SK-N-SH (cell line): ENCODE data around the gene EPB41L2. TPM values are rescaled to one million over a fixed set of nuclear protein-coding genes. Genes with fewer than 3 reads are reported as not detected.

ENCODE experiments used
- CTCF ChIA-PET: fragments of 300-600, 350-600 bp; formaldehyde crosslinking; extraction: SDS; loops from one replicate; lab custom pipeline; 2021; lab: Yijun Ruan, JAX
- POLR2A ChIA-PET: fragments of 350-600 bp; sonication (Branson Sonifier 250); formaldehyde crosslinking; extraction: SDS; loops from one replicate; lab custom pipeline; 2020; ENCODE audit warnings: antibody characterized with exemption, inconsistent platforms; lab: Yijun Ruan, JAX
- DNase-seq: peaks from one replicate; pipeline ENCODE4 v3.0.0; 2012
- H2AFZ ChIP-seq: fragments of 200-600 bp; sonication (generic); 2 replicates; pipeline ENCODE4 v1.8.1; 2016; ENCODE audit warnings: antibody characterized with exemption, mild to moderate bottlenecking, low read depth
- H3F3A ChIP-seq: fragments of 200-600 bp; sonication (generic); replicated peaks from 2 replicates; pipeline ENCODE3; 2016; ENCODE audit warnings: antibody characterized with exemption, mild to moderate bottlenecking; ENCODE audit not compliant: insufficient read depth
- H3K27ac ChIP-seq, 2 experiments: fragments of 200-500 bp in 1 of 2; fragments of 200-600 bp in 1 of 2; sonication (Bioruptor generic) in 1 of 2; sonication (generic), shearing (Covaris generic) in 1 of 2; 2 replicates each; pipeline versions ENCODE4 v1.5.1 to v1.6.1; 2014 to 2016; ENCODE audit warnings: low read depth in 2 of 2, inconsistent platforms in 1 of 2, low read length in 1 of 2, mild to moderate bottlenecking in 1 of 2, mixed read lengths in 1 of 2
- H3K27me3 ChIP-seq: fragments of 200-600 bp; sonication (generic), shearing (Covaris generic); 2 replicates; pipeline ENCODE4 v1.6.1; 2016; ENCODE audit warnings: mixed run types; ENCODE audit not compliant: insufficient read depth
- H3K36me3 ChIP-seq, 2 experiments: fragments of 200-500 bp in 1 of 2; fragments of 200-600 bp in 1 of 2; sonication (Bioruptor generic) in 1 of 2; sonication (generic) in 1 of 2; replicated peaks in 1 of 2; 2 replicates each; pipeline versions ENCODE3 to v1.5.1; 2014 to 2016; ENCODE audit warnings: low read length in 1 of 2, mild to moderate bottlenecking in 1 of 2; ENCODE audit not compliant: insufficient read depth in 2 of 2, control insufficient read depth in 1 of 2
- H3K4me1 ChIP-seq, 2 experiments: fragments of 200-500 bp in 1 of 2; fragments of 200-600 bp in 1 of 2; sonication (Bioruptor generic) in 1 of 2; sonication (generic), shearing (Covaris generic) in 1 of 2; 2 replicates each; pipeline versions ENCODE4 v1.5.1 to v1.6.1; 2014 to 2016; ENCODE audit warnings: low read depth in 1 of 2, low read length in 1 of 2, mixed run types in 1 of 2; ENCODE audit not compliant: insufficient read depth in 2 of 2, control insufficient read depth in 1 of 2
- H3K4me2 ChIP-seq: fragments of 200-600 bp; sonication (generic), shearing (Covaris generic); 2 replicates; pipeline ENCODE4 v1.6.1; 2017; ENCODE audit warnings: mixed run types
- H3K4me3 ChIP-seq, 2 experiments: fragments of 200-500 bp in 1 of 2; fragments of 200-600 bp in 1 of 2; sonication (Bioruptor generic) in 1 of 2; sonication (generic), shearing (Covaris generic) in 1 of 2; 2 replicates each; pipeline versions ENCODE4 v1.5.1 to v1.8.1; 2014 to 2016; ENCODE audit warnings: low read depth in 2 of 2, inconsistent platforms in 1 of 2, low read length in 1 of 2, mild to moderate bottlenecking in 1 of 2, mixed read lengths in 1 of 2, moderate library complexity in 1 of 2
- H3K79me2 ChIP-seq: fragments of 200-600 bp; sonication (generic); 2 replicates; pipeline ENCODE4 v1.8.1; 2017; ENCODE audit warnings: mild to moderate bottlenecking; ENCODE audit not compliant: insufficient read depth
- H3K9ac ChIP-seq: fragments of 200-600 bp; sonication (generic); 2 replicates; pipeline ENCODE4 v1.6.1; 2017; ENCODE audit warnings: mixed run types
- H3K9me2 ChIP-seq: fragments of 200-600 bp; sonication (generic); 2 replicates; pipeline ENCODE4 v1.6.1; 2017; ENCODE audit warnings: mixed run types
- H3K9me3 ChIP-seq: fragments of 200-600 bp; sonication (generic); 2 replicates; pipeline ENCODE4 v1.6.1; 2017; ENCODE audit warnings: mixed run types, mild to moderate bottlenecking, moderate library complexity
- H4K20me1 ChIP-seq: fragments of 200-600 bp; sonication (generic); 2 replicates; pipeline ENCODE4 v1.6.1; 2017; ENCODE audit warnings: mild to moderate bottlenecking, mixed run types; ENCODE audit not compliant: insufficient read depth
- CHD2 ChIP-seq: fragments of 150-350 bp; IDR thresholded peaks from 2 replicates; pipeline ENCODE4 v1.6.1; 2018; ENCODE audit warnings: low read length; ENCODE audit not compliant: partially characterized antibody
- ELF1 ChIP-seq: IDR thresholded peaks from 2 replicates; pipeline ENCODE4 v1.4.0; 2012
- EP300 ChIP-seq, 2 experiments: IDR thresholded peaks; 2 replicates each; pipeline versions ENCODE4 v1.4.0 to v1.6.1; 2012; ENCODE audit warnings: borderline replicate concordance in 1 of 2, low read depth in 1 of 2, low read length in 1 of 2
- EZH2phosphoT487 ChIP-seq: fragments of 200-600 bp; sonication (generic); IDR thresholded peaks from 2 replicates; pipeline ENCODE4 v1.6.1; 2017; ENCODE audit warnings: low read depth, mixed run types, mild to moderate bottlenecking, antibody characterized with exemption, moderate library complexity, borderline replicate concordance
- FOXJ3 ChIP-seq: sonication (generic); formaldehyde crosslinking; IDR thresholded peaks from 2 replicates; pipeline ENCODE4 v1.5.1; 2020; ENCODE audit warnings: mild to moderate bottlenecking, missing genetic modification reagents
- FOXM1 ChIP-seq: IDR thresholded peaks from 2 replicates; pipeline ENCODE4 v1.4.0; 2012; ENCODE audit warnings: low read depth, mild to moderate bottlenecking
- GABPA ChIP-seq: IDR thresholded peaks from 2 replicates; pipeline ENCODE4 v1.4.0; 2012; ENCODE audit warnings: low read depth, mild to moderate bottlenecking
- GATA2 ChIP-seq: sonication (generic); formaldehyde crosslinking; IDR thresholded peaks from 2 replicates; pipeline ENCODE4 v1.5.0; 2020; ENCODE audit warnings: mild to moderate bottlenecking, missing genetic modification reagents
- MXI1 ChIP-seq: IDR thresholded peaks from 2 replicates; pipeline ENCODE4 v1.6.1; 2012; ENCODE audit warnings: mild to moderate bottlenecking, low read depth, low read length, improper control_type of control experiment
- NFIC ChIP-seq: IDR thresholded peaks from 2 replicates; pipeline ENCODE4 v1.4.0; 2012; ENCODE audit warnings: borderline replicate concordance
- NRF1 ChIP-seq: IDR thresholded peaks from 2 replicates; pipeline ENCODE4 v1.6.1; 2012; ENCODE audit warnings: low read depth, mild to moderate bottlenecking, low read length
- POLR2AphosphoS5 ChIP-seq: IDR thresholded peaks from 2 replicates; pipeline ENCODE4 v1.6.1; 2012; ENCODE audit warnings: low read depth, low read length
- RAD21 ChIP-seq: IDR thresholded peaks from 2 replicates; pipeline ENCODE4 v1.6.1; 2012; ENCODE audit warnings: mild to moderate bottlenecking, low read length
- RCOR1 ChIP-seq: fragments of 150-350 bp; IDR thresholded peaks from 2 replicates; pipeline ENCODE4 v1.6.1; 2017; ENCODE audit warnings: antibody characterized with exemption, low read length
- RFX5 ChIP-seq: IDR thresholded peaks from 2 replicates; pipeline ENCODE4 v1.6.1; 2012; ENCODE audit warnings: mild to moderate bottlenecking, improper control_type of control experiment, low read length
- TAF1 ChIP-seq: IDR thresholded peaks from 2 replicates; pipeline ENCODE4 v1.6.1; 2012; ENCODE audit warnings: low read depth, mild to moderate bottlenecking, low read length, moderate library complexity, borderline replicate concordance
- WGBS: methylation state at CpG from one replicate; pipeline ENCODE4 v1.1.6; 2017; ENCODE audit warnings: low lambda C conversion rate; 5-methylcytosine and 5-hydroxymethylcytosine counted together
- polyA plus RNA-seq, 3 experiments: library from polyadenylated mRNA; depleted of rRNA; stranded (reverse); fragments of >200 nt; gene quantifications; 2 replicates each; pipeline ENCODE4 v1.2.3, GENCODE V29; 2012
- TF ChIP-seq, protein P1 (sequence below): IDR thresholded peaks from 2 replicates; pipeline ENCODE4 v1.4.0; 2012; ENCODE audit warnings: low read depth
- TF ChIP-seq, protein P2 (sequence below): IDR thresholded peaks from 2 replicates; pipeline ENCODE4; 2012

Gene EPB41L2
- polyA plus RNA-seq, 1 of the 3 experiments (the other 2 are of a cell fraction): 1.4 TPM

DNA sequence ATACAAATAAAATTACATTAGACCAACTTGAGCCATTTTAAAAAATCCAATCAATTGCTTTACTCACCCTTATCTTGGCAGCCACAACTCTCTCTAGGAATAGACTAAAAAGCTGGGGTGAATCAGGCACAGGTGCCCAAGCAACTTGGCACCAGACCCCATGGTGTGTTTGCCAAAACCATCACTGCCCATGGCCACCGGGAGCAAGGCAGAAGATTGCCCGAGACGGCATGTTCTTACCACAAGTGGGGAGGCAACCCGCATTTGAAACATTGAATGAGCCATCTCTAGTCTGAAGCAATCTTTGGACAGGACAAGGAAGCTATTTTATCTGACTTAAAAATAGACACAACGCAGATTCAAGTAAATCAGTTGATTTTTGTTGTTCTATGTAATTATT is 166.8 kb downstream of the EPB41L2 start:
- Histone ChIP-seq H3K9me2 (no peaks in the 10 kb centered on the region), H3K4me1 (no peaks in the 10 kb centered on the region), H4K20me1 (no peaks in the 10 kb centered on the region), H3K27me3 (peaks cover 4% of the 10 kb centered on the region; the same call in 1 of the 2 replicates), H3K4me2 (no peak overlapping the region), H3K27ac (no peak overlapping the region), H3K36me3 (no peaks in the 10 kb centered on the region), H3K9me3 (no peaks in the 10 kb centered on the region), H3K4me3 (no peak overlapping the region), H3K79me2 (no peaks in the 10 kb centered on the region), H3K9ac (no peak overlapping the region), H3F3A (no peaks in the 10 kb centered on the region), H2AFZ (no peak overlapping the region)
- TF ChIP-seq ELF1: no peak
- no peak for TF ChIP-seq EZH2phosphoT487
- no peak for TF ChIP-seq FOXM1
- no peak for TF ChIP-seq POLR2AphosphoS5
- no peak for TF ChIP-seq MXI1
- TF ChIP-seq EP300 (IDR thresholded peaks at IDR 0.05; ENCODE audit: borderline replicate concordance in 1 of 2, low read depth in 1 of 2, low read length in 1 of 2): no peak
- TF ChIP-seq GABPA: no peak
- TF ChIP-seq GATA2: no peak
- TF ChIP-seq RFX5: no peak
- TF ChIP-seq CHD2: no peak
- ChIA-PET CTCF (interaction anchor here (0.9 to 1.7 kb wide), 2 partner anchors 11 to 24 kb away, joined by 3 to 11 read pairs; no protein-coding TSS in a partner anchor), POLR2A (no interaction called here)
- no peak for DNase-seq
- WGBS: 8% methylated on average over 5 of the region's 5 CpGs

DNA sequence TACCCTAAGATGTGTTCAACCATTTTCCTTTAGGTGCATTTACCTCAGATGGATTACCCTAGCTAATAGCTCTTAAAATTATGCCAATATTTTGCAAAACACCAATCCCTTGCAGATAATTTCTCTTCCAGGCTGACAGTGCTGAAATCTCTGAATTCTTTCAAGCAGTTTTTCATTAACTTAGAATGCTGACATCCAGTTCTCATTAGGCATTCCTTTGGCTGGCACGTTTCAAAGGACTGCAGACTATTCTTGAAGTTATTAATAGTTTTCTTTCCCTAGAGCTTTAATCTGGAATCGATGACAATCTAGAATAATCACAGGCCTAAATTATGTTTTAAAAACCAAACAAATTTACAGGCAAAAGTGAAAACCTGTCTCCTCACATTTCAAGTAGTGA is 167.5 kb downstream of the EPB41L2 start:
- Histone ChIP-seq H3K4me1 (no peaks in the 10 kb centered on the region), H3K4me2 (no peak overlapping the region)
- TF ChIP-seq ELF1 (no peak), TAF1 (no peak), CHD2 (no peak), RAD21 (no peak), NRF1 (no peak), RCOR1 (no peak), NFIC (no peak), FOXJ3 (CRISPR knock-in tag) (no peak), GATA2 (no peak), GABPA (no peak)
- TF ChIP-seq, protein P1, sequence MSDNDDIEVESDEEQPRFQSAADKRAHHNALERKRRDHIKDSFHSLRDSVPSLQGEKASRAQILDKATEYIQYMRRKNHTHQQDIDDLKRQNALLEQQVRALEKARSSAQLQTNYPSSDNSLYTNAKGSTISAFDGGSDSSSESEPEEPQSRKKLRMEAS: no peak
- TF ChIP-seq, protein P2, sequence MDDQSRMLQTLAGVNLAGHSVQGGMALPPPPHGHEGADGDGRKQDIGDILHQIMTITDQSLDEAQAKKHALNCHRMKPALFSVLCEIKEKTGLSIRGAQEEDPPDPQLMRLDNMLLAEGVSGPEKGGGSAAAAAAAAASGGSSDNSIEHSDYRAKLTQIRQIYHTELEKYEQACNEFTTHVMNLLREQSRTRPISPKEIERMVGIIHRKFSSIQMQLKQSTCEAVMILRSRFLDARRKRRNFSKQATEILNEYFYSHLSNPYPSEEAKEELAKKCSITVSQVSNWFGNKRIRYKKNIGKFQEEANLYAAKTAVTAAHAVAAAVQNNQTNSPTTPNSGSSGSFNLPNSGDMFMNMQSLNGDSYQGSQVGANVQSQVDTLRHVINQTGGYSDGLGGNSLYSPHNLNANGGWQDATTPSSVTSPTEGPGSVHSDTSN: no peak
- TF ChIP-seq, all 33 proteins: peak for 0
- no peak for DNase-seq
- no peak overlapping the region for H3K4me3 ChIP-seq
- ChIA-PET POLR2A (no interaction called here), CTCF (interaction anchor here (1.7 kb wide), 1 partner anchor 10 kb away, joined by 11 read pairs; no protein-coding TSS in a partner anchor)
- no peak overlapping the region for H3K27ac ChIP-seq
- no peaks in the 10 kb centered on the region for H3K9me3 ChIP-seq
- WGBS: 12% methylated on average over 2 of the region's 2 CpGs
- no peaks in the 10 kb centered on the region for H3K9me2 ChIP-seq
- H3K27me3 ChIP-seq: peaks cover 4% of the 10 kb centered on the region; the same call in 1 of the 2 replicates
- no peaks in the 10 kb centered on the region for H3F3A ChIP-seq
- H2AFZ ChIP-seq: no peak overlapping the region
- no peak overlapping the region for H3K9ac ChIP-seq
- no peaks in the 10 kb centered on the region for H3K36me3 ChIP-seq
- no peaks in the 10 kb centered on the region for H4K20me1 ChIP-seq
- no peaks in the 10 kb centered on the region for H3K79me2 ChIP-seq
